Stimulated activated CD4-positive, alpha-beta T cell treated with anti-CD3 and anti-CD28 coated beads, Interleukin-2, amount 100 ng/mL, for 4 hours (primary cell): ENCODE data around the gene TP53.

Source experiments
- DNase-seq: peaks from one replicate; pipeline ENCODE4 v3.0.0-alpha.2; 2020; ENCODE audit warnings: low read depth

TP53 gene

GRCh38 chr17:7687072-7687907 lies at the start of gene TP53:
Gene TP53 (minus strand): TSS chr17:7687490. CDS start chr17:7676594, 10,896 bp downstream.
- peak; percentile 78 for DNase-seq

- no peak for DNase-seq
Observed at GRCh38 chr17:7732981-7733539, 45.8 kb upstream of the TP53 start.

GRCh38 chr17:7729816-7730215 lies 42.5 kb upstream of the TP53 start:
- no peak for DNase-seq

GRCh38 chr17:7727886-7728285 lies 40.6 kb upstream of the TP53 start:
- DNase-seq, result no peak

- DNase-seq, result no peak
Observed at GRCh38 chr17:7721612-7722011, 34.3 kb upstream of the TP53 start.

- no peak for DNase-seq
Observed at GRCh38 chr17:7720125-7720524, 32.8 kb upstream of the TP53 start.

GRCh38 chr17:7719661-7720060 lies 32.4 kb upstream of the TP53 start:
- no peak for DNase-seq

GRCh38 chr17:7717756-7718350 lies 30.6 kb upstream of the TP53 start:
- DNase-seq, result no peak

GRCh38 chr17:7716901-7717755 lies 29.8 kb upstream of the TP53 start, which contains the start of gene DNAH2:
Gene DNAH2 (plus strand): TSS chr17:7717744. CDS start chr17:7719735, 1,991 bp downstream.
- no peak for DNase-seq

- DNase-seq, result no peak
Observed at GRCh38 chr17:7715936-7716886, 28.9 kb upstream of the TP53 start.

- DNase-seq, result no peak
Observed at GRCh38 chr17:7714721-7715594, 27.7 kb upstream of the TP53 start.

GRCh38 chr17:7713782-7714181 lies 26.5 kb upstream of the TP53 start:
- DNase-seq, result no peak

- DNase-seq, result no peak
Observed at GRCh38 chr17:7712111-7712771, 25.0 kb upstream of the TP53 start.

GRCh38 chr17:7711051-7711755 lies 23.9 kb upstream of the TP53 start:
- no peak for DNase-seq

GRCh38 chr17:7710301-7710700 lies 23.0 kb upstream of the TP53 start:
- no peak for DNase-seq

- no peak for DNase-seq
Observed at GRCh38 chr17:7709031-7709430, 21.7 kb upstream of the TP53 start.

GRCh38 chr17:7707858-7708750 lies 20.8 kb upstream of the TP53 start:
- no peak for DNase-seq

- no peak for DNase-seq
Observed at GRCh38 chr17:7707446-7707845, 20.2 kb upstream of the TP53 start.
